Breast epithelium (tissue), 4 donors: ENCODE results near the gene NCOR2. TPM values are rescaled to one million over a fixed set of nuclear protein-coding genes. Genes with fewer than 3 reads are reported as not detected.
A peak's percentile ranks its signal among the peaks of the same experiment; 100 is the strongest.

Experiments
- DNase-seq, 2 donors: peaks; one replicate each; pipeline ENCODE4 v3.0.0-alpha.2; 2019; ENCODE audit warnings: low spot score in 2 of 2
- H3K27ac ChIP-seq, 2 donors: fragments of 200-600 bp; sonication (generic) in 1 of 2; one replicate each; pipeline ENCODE4 v1.5.1; 2016 to 2019; ENCODE audit warnings: mild to moderate bottlenecking in 1 of 2
- H3K27me3 ChIP-seq, 2 donors: fragments of 200-600 bp; sonication (generic) in 1 of 2; one replicate each; pipeline versions ENCODE4 v1.5.1 to v1.6.0; 2017 to 2019; ENCODE audit warnings: control low read depth in 1 of 2, mild to moderate bottlenecking in 1 of 2
- H3K36me3 ChIP-seq: fragments of 200-600 bp; one replicate; pipeline ENCODE4 v1.5.1; 2019
- H3K4me1 ChIP-seq, 2 donors: fragments of 200-600 bp; sonication (generic); one replicate each; pipeline ENCODE4 v1.5.1; 2016 to 2019; ENCODE audit warnings: control low read depth in 1 of 2
- H3K4me3 ChIP-seq, 3 donors: fragments of 200-600 bp; sonication (generic); 1 replicate in 2 of 3; 2 replicates in 1 of 3; pipeline ENCODE4 v1.5.1; 2016 to 2019; ENCODE audit warnings: mild to moderate bottlenecking in 3 of 3, moderate library complexity in 2 of 3
- H3K9me3 ChIP-seq, 2 donors: fragments of 200-600 bp; sonication (generic) in 1 of 2; one replicate each; pipeline ENCODE4 v1.5.1; 2016 to 2019; ENCODE audit warnings: control low read depth in 1 of 2
- CTCF ChIP-seq, 3 donors: fragments of 450-650 bp; IDR thresholded peaks; one replicate each; pipeline ENCODE4 v1.5.1; 2016 to 2017; ENCODE audit warnings: antibody characterized with exemption in 3 of 3, mild to moderate bottlenecking in 3 of 3, moderate library complexity in 3 of 3
- POLR2A ChIP-seq: fragments of 450-650 bp; IDR thresholded peaks from one replicate; pipeline ENCODE4 v1.6.1; 2016; ENCODE audit warnings: antibody characterized with exemption, mild to moderate bottlenecking, moderate library complexity
- POLR2AphosphoS5 ChIP-seq, 3 donors: sonication (generic); formaldehyde crosslinking; IDR thresholded peaks; one replicate each; pipeline ENCODE4 v1.6.1; 2017; ENCODE audit warnings: antibody characterized with exemption in 3 of 3
- intact Hi-C: fragments of 100-400 bp; cut with DNase I; formaldehyde crosslinking; loops from one replicate; pipeline ENCODE4 v1.15.1; 2023; ENCODE audit warnings: low total_unique reads
- total RNA-seq, 3 donors: library from RNA; depleted of rRNA; stranded (reverse); fragments of >200 nt; gene quantifications; one replicate each; pipeline ENCODE4 v1.1.0, GENCODE V29; 2016

NCOR2 gene
- total RNA-seq, 3 donors from 2014 or later: 58.4 to 83.9 (median 71.7) TPM

DNA sequence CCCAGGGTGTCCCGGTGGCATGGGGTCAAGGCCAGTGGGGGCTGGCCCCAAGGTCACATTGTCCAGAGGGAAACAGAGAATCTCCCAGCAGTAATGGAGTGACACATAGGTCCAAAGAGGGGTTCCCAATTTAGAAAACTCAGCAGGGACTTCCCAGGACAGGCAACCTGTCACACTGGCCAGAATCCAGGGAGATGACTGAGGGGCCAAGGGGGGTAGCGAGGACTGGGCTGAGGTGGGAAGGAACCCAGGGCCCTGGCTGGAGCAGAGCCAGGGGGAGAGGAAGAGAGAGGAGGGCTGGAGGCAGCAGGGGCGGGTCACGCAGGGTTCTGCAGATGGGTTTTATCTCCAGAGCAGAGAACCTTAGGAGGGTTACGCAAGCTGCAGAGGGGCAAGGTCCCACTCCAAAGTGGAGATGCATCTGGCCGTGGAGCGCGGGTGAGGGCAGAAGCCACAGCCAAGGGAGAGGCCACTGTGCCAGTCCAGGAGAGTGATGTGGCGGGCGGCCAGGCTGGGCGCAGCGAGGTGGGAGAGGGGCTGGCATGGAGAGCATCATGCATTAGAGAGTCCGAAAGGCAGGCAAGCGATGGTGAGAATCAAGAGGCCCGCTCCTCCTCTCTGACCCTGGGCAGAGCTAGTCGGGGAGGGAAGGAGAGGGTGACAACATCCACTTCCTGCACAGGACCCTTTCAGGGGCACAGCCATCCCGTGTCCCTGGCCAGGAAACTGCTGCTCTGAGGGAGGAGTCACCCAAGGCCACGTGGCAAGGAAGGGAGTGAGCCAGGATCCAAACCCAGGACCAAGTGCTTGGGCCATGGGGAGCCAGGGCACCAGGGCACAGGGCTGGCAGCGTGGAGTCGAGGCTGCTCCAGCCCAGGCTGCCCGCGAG, 29.0 kb downstream of the NCOR2 start:
- Histone ChIP-seq H3K36me3 (no peaks in the 10 kb centered on the region), H3K4me1 (peaks cover 28 to 36% of the 10 kb centered on the region in 2 donors), H3K4me3 (peak overlapping the region in 1 of 3 donors; percentile 51), H3K27ac (peak overlapping the region; percentile 65 to 84), H3K9me3 (no peaks in the 10 kb centered on the region), H3K27me3 (no peaks in the 10 kb centered on the region)
- no peak for DNase-seq
- intact Hi-C loops: no loop called here
- TF ChIP-seq CTCF (IDR thresholded peaks at IDR 0.05): no peak
- no peak for TF ChIP-seq POLR2A
- TF ChIP-seq POLR2AphosphoS5 (IDR thresholded peaks at IDR 0.05): no peak

DNA sequence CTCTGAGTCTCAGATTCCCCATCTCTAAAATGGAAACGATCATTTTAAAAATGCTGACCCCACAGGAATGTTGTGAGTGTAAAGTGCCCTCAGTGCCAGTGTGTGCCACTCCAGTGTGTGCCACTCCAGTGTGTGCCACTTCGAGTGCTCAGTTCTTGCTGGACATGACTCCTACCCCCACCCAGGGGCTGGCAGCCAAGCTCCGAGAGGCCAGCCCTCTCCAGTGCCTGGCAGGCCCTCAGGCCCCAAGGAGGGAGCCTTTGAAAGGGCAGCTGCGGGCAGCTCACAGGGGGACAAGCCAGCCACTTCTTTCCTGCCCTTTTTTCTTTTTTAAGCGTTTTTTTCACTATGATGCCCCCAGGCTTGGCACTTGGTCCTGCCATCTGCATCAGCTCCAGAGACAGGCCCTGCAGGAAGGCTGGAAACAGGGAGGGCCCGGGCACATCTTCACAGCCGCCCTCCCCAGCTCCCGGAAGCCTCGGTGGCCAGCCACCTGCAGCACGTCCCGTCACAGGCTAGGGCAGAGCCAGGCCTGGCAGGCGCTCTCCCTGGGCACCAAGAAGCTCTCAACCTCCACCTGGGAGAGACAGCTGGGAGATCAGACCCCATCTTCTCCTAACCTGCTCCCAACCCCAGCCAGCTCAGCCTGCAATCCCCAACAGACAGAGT, 29.8 kb downstream of the NCOR2 start:
- intact Hi-C loops: no loop called here
- no peaks in the 10 kb centered on the region for H3K36me3 ChIP-seq
- peaks cover 26 to 28% of the 10 kb centered on the region in 2 donors for H3K4me1 ChIP-seq
- no peak overlapping the region for H3K4me3 ChIP-seq
- H3K9me3 ChIP-seq: no peaks in the 10 kb centered on the region
- TF ChIP-seq POLR2AphosphoS5 (IDR thresholded peaks at IDR 0.05) (no peak), CTCF (IDR thresholded peaks at IDR 0.05) (no peak), POLR2A (no peak)
- DNase-seq: no peak
- H3K27me3 ChIP-seq: no peaks in the 10 kb centered on the region
- H3K27ac ChIP-seq: peak overlapping the region; percentile 65 to 84

- intact Hi-C loops: no loop called here
- peaks cover 21 to 26% of the 10 kb centered on the region in 2 donors for H3K4me1 ChIP-seq
- TF ChIP-seq CTCF (IDR thresholded peaks at IDR 0.05): no peak
- TF ChIP-seq POLR2A: no peak
- no peak for TF ChIP-seq POLR2AphosphoS5 (IDR thresholded peaks at IDR 0.05)
These were observed 30.8 kb downstream of the NCOR2 start for GRCh38 chr12:124536641-124537040.

DNA sequence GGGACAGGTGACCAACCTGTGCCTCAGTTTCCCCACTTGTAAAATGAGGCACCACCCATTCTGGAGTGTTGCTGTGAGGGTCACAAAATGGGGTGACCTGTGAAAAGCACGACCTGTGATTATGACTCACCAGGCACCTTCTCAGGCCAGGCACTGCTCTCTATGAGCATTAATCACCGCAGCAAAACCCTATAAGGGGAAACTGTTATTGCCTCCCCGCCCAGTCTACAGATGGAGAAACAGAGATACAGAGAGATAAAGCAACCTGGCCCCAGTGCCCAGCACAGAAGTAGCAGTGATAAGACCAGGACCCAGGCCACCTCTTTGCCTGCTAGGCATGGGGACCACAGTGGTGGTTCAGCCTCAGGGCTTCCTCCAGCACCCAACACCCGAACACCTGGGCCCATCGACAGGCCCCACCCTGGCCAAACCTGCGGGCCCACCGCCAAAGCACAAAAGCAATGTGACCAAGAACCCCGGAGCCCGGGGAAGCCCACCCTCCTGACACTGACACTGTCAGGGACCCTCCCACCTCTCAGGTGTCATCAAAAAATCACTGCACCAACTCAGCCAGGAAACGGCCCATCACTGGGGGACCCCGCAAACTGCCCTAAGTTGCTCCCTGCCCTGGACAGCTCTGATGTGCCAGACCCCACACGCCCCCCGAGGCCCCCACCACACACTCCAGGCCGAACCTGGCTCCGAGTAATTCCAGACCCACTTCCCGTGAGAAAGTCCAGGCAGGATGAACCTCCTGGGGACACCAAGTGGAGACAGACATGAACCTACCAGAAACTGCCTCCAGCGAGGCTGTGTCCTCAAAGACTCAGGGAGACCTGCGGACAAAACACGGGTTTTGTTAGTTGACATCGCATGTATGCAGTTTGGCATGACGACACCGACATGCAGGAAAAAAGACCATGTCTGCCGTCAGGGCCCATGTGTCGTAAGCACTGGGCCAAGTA, 32.4 kb downstream of the NCOR2 start:
- DNase-seq: no peak
- TF ChIP-seq CTCF (IDR thresholded peaks at IDR 0.05) (no peak), POLR2AphosphoS5 (IDR thresholded peaks at IDR 0.05) (no peak), POLR2A (no peak)
- H3K4me3 ChIP-seq: no peak overlapping the region
- intact Hi-C loops: no loop called here
- H3K27me3 ChIP-seq: no peaks in the 10 kb centered on the region
- H3K9me3 ChIP-seq: no peaks in the 10 kb centered on the region
- H3K4me1 ChIP-seq: peaks cover 21 to 26% of the 10 kb centered on the region in 2 donors
- no peaks in the 10 kb centered on the region for H3K36me3 ChIP-seq
- no peak overlapping the region for H3K27ac ChIP-seq

More at GRCh38 chr12:124536641-124537040, 30.8 kb downstream of the NCOR2 start:
- Histone ChIP-seq H3K9me3 (no peaks in the 10 kb centered on the region), H3K27ac (no peak overlapping the region), H3K36me3 (no peaks in the 10 kb centered on the region), H3K27me3 (no peaks in the 10 kb centered on the region), H3K4me3 (no peak overlapping the region)
- no peak for DNase-seq
